GM12891 (cell line): ENCODE data around the gene STAT5B.

ENCODE experiments used
- PAX5 ChIP-seq: IDR thresholded peaks from 2 replicates; pipeline ENCODE4 v1.6.1; 2011; ENCODE audit warnings: low read length, moderate library complexity, mild to moderate bottlenecking; ENCODE audit not compliant: insufficient read depth, severe bottlenecking
- POLR2A ChIP-seq: IDR thresholded peaks from 2 replicates; pipeline ENCODE4 v1.6.1; 2011; ENCODE audit warnings: low read depth, low read length, control low read depth
- POLR2AphosphoS5 ChIP-seq: IDR thresholded peaks from 2 replicates; pipeline ENCODE4 v1.6.1; 2011; ENCODE audit warnings: low read depth, low read length, control low read depth
- POU2F2 ChIP-seq: IDR thresholded peaks from 2 replicates; pipeline ENCODE4 v1.6.1; 2011; ENCODE audit warnings: low read depth, mild to moderate bottlenecking, control low read depth, low read length, moderate library complexity
- SPI1 ChIP-seq: IDR thresholded peaks from 2 replicates; pipeline ENCODE4 v1.6.1; 2011; ENCODE audit warnings: low read depth, low read length, control low read depth
- TAF1 ChIP-seq: IDR thresholded peaks from 2 replicates; pipeline ENCODE4 v1.6.1; 2011; ENCODE audit warnings: low read depth, low read length, control low read depth

DNA sequence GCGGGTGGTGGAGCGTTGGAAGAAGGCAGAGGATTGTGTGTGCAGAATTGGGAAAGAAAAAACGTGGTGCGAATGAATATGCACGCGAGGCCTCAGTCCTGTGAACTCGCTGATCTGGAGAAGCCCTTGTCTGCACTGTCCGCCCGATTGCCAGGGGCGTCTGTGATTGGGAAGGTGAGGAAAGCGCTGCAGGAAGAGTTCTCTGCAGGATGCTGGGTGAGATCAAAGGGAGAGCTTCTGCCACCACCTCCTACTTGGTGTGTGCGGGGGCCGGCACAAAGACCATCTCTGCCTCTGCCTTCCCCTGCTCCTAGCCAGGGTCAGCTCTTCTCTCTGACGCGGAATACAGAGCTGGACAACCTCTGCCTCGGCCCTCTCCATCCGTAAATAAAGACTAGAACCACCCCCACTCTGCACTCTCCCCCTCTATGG lies 120.6 kb downstream of the STAT5B start:
- TF ChIP-seq POLR2AphosphoS5 (no peak), POLR2A (no peak), TAF1 (no peak), SPI1 (no peak), PAX5 (no peak), POU2F2 (no peak)
